ENCODE data around the gene PIK3C2B. TPM values are rescaled to one million over a fixed set of nuclear protein-coding genes. Genes with fewer than 3 reads are reported as not detected.
"Not testable (repeated sequence)": the region's sequence is repeated elsewhere in the genome, so short reads cannot be mapped to it uniquely, and the experiment has no call there.

Gene PIK3C2B
- polyA plus RNA-seq, 1 donor (not counting 4 experiments of a cell fraction or from before 2014, with no cell fraction given) = 5.4 TPM

DNA sequence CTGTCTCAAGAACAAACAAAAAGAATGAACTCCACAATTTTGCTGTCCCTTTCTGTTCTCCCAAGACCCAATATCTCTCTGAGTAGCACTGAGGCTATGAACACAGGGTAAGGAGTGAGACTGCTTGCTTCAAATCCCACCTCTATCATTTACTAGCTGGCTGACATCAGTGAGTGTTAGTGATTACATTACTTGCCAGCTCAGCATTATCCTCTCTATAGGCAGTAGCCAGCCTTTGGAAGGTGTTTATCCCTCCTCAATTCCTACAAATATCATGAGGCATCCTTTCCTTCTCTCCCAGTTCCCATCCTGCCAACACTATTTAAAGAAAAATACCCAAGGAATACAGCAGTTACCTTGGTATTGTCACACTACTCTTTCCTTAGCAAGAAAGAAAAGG lies 3.0 kb downstream of the PIK3C2B start:
- dilution Hi-C loops (cut with MboI; ENCODE audit: extremely low pct_ligation_motif_present, low sequenced_read_pairs) = no loop called here
- DNase-seq (ENCODE audit: low read depth, low spot score) = no peak
- H2AFZ ChIP-seq (ENCODE audit: control insufficient read depth, low read length) = no peak overlapping the region
- H3K79me2 ChIP-seq (ENCODE audit: control insufficient read depth, insufficient read depth, low read length) = no peaks in the 10 kb centered on the region
- H3K4me3 ChIP-seq (ENCODE audit: control insufficient read depth in 2 of 3, extremely low read depth in 1 of 3, insufficient read depth in 2 of 3, low read depth in 1 of 3, low read length in 3 of 3) = no peak overlapping the region
- no peaks in the 10 kb centered on the region for H3K9me1 ChIP-seq (ENCODE audit: control insufficient read depth, extremely low read depth, insufficient read depth, low read length)
- no peaks in the 10 kb centered on the region for H3K27me3 ChIP-seq (ENCODE audit: control insufficient read depth, extremely low read depth, insufficient read depth, low read length)
- no peak overlapping the region for H3K27ac ChIP-seq (ENCODE audit: control insufficient read depth, insufficient read depth, low read length)
- no peaks in the 10 kb centered on the region for H3K36me3 ChIP-seq (ENCODE audit: control insufficient read depth in 2 of 2, extremely low read depth in 1 of 2, insufficient read depth in 2 of 2, low read length in 2 of 2)
- no peak for TF ChIP-seq EZH2 (IDR thresholded peaks at IDR 0.05; ENCODE audit: low read length)
- TF ChIP-seq, protein P1, sequence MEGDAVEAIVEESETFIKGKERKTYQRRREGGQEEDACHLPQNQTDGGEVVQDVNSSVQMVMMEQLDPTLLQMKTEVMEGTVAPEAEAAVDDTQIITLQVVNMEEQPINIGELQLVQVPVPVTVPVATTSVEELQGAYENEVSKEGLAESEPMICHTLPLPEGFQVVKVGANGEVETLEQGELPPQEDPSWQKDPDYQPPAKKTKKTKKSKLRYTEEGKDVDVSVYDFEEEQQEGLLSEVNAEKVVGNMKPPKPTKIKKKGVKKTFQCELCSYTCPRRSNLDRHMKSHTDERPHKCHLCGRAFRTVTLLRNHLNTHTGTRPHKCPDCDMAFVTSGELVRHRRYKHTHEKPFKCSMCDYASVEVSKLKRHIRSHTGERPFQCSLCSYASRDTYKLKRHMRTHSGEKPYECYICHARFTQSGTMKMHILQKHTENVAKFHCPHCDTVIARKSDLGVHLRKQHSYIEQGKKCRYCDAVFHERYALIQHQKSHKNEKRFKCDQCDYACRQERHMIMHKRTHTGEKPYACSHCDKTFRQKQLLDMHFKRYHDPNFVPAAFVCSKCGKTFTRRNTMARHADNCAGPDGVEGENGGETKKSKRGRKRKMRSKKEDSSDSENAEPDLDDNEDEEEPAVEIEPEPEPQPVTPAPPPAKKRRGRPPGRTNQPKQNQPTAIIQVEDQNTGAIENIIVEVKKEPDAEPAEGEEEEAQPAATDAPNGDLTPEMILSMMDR (optimal IDR thresholded peaks at IDR 0.05 in 1 of 3, IDR thresholded peaks at IDR 0.05 in 1 of 3, conservative IDR thresholded peaks at IDR 0.05 in 1 of 3; ENCODE audit: extremely low read depth in 1 of 3, insufficient read depth in 2 of 3, low read length in 3 of 3) = no peak
- peaks cover 15% of the 10 kb centered on the region for H3K4me1 ChIP-seq (ENCODE audit: control insufficient read depth, extremely low read depth, insufficient read depth, low read length)
- H4K20me1 ChIP-seq (ENCODE audit: control insufficient read depth, extremely low read depth, insufficient read depth, low read length) = no peaks in the 10 kb centered on the region
- no peaks in the 10 kb centered on the region for H3K9me3 ChIP-seq (ENCODE audit: control insufficient read depth, low read depth, low read length)
- no peak for FAIRE-seq
- H3K4me2 ChIP-seq (ENCODE audit: control insufficient read depth, extremely low read depth, insufficient read depth, low read depth, low read length) = no peak overlapping the region
- H3K9ac ChIP-seq (ENCODE audit: control insufficient read depth, extremely low read depth, insufficient read depth, low read length) = no peak overlapping the region

DNA sequence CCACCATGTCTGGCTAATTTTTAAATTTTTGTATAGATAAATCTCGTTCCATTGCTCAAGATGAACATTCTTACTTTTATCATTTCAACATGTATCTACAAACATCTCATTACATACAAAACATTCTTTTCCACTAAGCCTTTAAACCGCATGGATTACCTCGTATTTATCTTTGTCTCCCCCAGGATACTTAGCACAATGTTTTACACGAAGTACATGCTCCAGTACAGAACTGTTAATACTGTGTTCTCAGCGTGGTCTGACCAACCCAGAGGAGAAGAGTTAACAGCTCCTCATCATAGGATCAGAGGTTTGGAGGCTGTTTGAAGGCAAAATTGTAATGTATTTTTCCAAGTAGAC lies 7.4 kb downstream of the PIK3C2B start:
- no peaks in the 10 kb centered on the region for H3K4me1 ChIP-seq (ENCODE audit: control insufficient read depth, extremely low read depth, insufficient read depth, low read length)
- no peaks in the 10 kb centered on the region for H3K79me2 ChIP-seq (ENCODE audit: control insufficient read depth, insufficient read depth, low read length)
- TF ChIP-seq, protein P1 (optimal IDR thresholded peaks at IDR 0.05 in 1 of 3, IDR thresholded peaks at IDR 0.05 in 1 of 3, conservative IDR thresholded peaks at IDR 0.05 in 1 of 3; ENCODE audit: extremely low read depth in 1 of 3, insufficient read depth in 2 of 3, low read length in 3 of 3) = no peak
- no peak for TF ChIP-seq EZH2 (IDR thresholded peaks at IDR 0.05; ENCODE audit: low read length)
- no peaks in the 10 kb centered on the region for H4K20me1 ChIP-seq (ENCODE audit: control insufficient read depth, extremely low read depth, insufficient read depth, low read length)
- H2AFZ ChIP-seq (ENCODE audit: control insufficient read depth, low read length) = no peak overlapping the region
- H3K4me3 ChIP-seq (ENCODE audit: control insufficient read depth in 2 of 3, extremely low read depth in 1 of 3, insufficient read depth in 2 of 3, low read depth in 1 of 3, low read length in 3 of 3) = no peak overlapping the region
- dilution Hi-C loops (cut with MboI; ENCODE audit: extremely low pct_ligation_motif_present, low sequenced_read_pairs) = no loop called here
- H3K4me2 ChIP-seq (ENCODE audit: control insufficient read depth, extremely low read depth, insufficient read depth, low read depth, low read length) = no peak overlapping the region
- H3K9me3 ChIP-seq (ENCODE audit: control insufficient read depth, low read depth, low read length) = no peaks in the 10 kb centered on the region
- no peaks in the 10 kb centered on the region for H3K36me3 ChIP-seq (ENCODE audit: control insufficient read depth in 2 of 2, extremely low read depth in 1 of 2, insufficient read depth in 2 of 2, low read length in 2 of 2)
- no peak overlapping the region for H3K9ac ChIP-seq (ENCODE audit: control insufficient read depth, extremely low read depth, insufficient read depth, low read length)
- H3K27ac ChIP-seq (ENCODE audit: control insufficient read depth, insufficient read depth, low read length) = no peak overlapping the region
- no peaks in the 10 kb centered on the region for H3K9me1 ChIP-seq (ENCODE audit: control insufficient read depth, extremely low read depth, insufficient read depth, low read length)
- DNase-seq (ENCODE audit: low read depth, low spot score) (no peak), FAIRE-seq (no peak)
- H3K27me3 ChIP-seq (ENCODE audit: control insufficient read depth, extremely low read depth, insufficient read depth, low read length) = no peaks in the 10 kb centered on the region

DNA sequence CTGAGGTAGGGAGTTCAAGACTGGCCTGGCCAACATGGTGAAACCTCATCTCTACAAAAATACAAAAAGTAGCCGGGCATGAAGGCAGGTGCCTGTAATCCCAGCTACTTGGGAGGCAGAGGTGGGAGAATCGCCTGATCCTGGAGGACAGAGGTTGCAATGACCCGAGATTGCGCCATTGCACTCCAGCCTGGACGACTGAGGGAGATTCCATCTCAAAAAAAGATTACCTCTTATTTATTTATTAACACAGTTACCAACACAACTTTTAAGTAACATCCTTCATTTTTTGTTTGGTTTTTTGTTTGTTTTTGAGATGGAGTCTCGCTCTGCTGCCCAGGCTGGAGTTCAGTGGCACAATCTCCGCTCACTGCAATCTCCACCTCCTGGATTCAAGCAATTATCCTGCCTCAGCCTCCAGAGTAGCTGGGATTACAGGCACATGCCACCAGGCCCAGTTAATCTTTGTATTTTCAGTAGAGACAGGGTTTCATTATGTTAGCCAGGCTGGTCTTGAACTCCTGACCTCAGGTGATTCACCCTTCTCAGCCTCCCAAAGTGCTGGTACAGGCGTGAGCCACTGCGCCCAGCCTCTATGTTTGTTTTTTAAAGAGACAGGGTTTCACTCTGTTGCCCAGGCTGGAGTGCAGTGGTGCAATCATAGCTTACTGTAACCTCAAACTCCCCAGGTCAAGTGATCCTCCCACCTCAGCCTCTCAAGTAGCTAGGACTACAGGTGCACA lies 7.9 kb downstream of the PIK3C2B start:
- H4K20me1 ChIP-seq (ENCODE audit: control insufficient read depth, extremely low read depth, insufficient read depth, low read length); H3K4me2 ChIP-seq (ENCODE audit: control insufficient read depth, extremely low read depth, insufficient read depth, low read depth, low read length); H3K36me3 ChIP-seq (ENCODE audit: control insufficient read depth in 2 of 2, extremely low read depth in 1 of 2, insufficient read depth in 2 of 2, low read length in 2 of 2); H2AFZ ChIP-seq (ENCODE audit: control insufficient read depth, low read length); H3K27me3 ChIP-seq (ENCODE audit: control insufficient read depth, extremely low read depth, insufficient read depth, low read length); H3K9me3 ChIP-seq (ENCODE audit: control insufficient read depth, low read depth, low read length); H3K4me3 ChIP-seq (ENCODE audit: control insufficient read depth in 2 of 3, extremely low read depth in 1 of 3, insufficient read depth in 2 of 3, low read depth in 1 of 3, low read length in 3 of 3); H3K4me1 ChIP-seq (ENCODE audit: control insufficient read depth, extremely low read depth, insufficient read depth, low read length); dilution Hi-C loops (cut with MboI; ENCODE audit: extremely low pct_ligation_motif_present, low sequenced_read_pairs); DNase-seq (ENCODE audit: low read depth, low spot score); H3K9ac ChIP-seq (ENCODE audit: control insufficient read depth, extremely low read depth, insufficient read depth, low read length); H3K79me2 ChIP-seq (ENCODE audit: control insufficient read depth, insufficient read depth, low read length); H3K27ac ChIP-seq (ENCODE audit: control insufficient read depth, insufficient read depth, low read length); FAIRE-seq; H3K9me1 ChIP-seq (ENCODE audit: control insufficient read depth, extremely low read depth, insufficient read depth, low read length): not testable (repeated sequence)

All from keratinocyte (primary cell).